ENCODE measurements around the gene MBTPS1. TPM values are rescaled to one million over a fixed set of nuclear protein-coding genes. Genes with fewer than 3 reads are reported as not detected.

The MBTPS1 gene
- total RNA-seq, 1 donor from 2014 or later, result 88.7 TPM

DNA sequence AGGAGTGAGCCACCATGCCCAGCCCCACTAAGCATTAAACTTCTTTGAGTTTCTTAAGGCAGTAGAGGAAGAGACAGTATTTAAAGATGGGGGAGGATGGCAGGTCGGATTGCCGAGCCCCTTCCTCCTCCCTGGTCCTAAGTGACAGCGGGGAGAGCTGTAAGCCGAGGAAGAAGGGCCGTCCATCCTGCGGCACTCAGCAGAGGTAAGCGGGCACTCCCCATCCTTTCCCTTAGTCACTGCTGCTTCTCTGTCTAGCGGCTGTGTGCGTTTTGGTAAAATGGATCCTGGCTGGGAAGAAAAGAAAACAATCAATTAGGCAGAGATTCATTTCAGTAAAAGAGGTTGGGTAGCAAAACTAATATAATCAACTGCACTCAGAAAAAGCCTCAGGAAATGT lies 42.3 kb upstream of the MBTPS1 start:
- TF ChIP-seq, protein P1, sequence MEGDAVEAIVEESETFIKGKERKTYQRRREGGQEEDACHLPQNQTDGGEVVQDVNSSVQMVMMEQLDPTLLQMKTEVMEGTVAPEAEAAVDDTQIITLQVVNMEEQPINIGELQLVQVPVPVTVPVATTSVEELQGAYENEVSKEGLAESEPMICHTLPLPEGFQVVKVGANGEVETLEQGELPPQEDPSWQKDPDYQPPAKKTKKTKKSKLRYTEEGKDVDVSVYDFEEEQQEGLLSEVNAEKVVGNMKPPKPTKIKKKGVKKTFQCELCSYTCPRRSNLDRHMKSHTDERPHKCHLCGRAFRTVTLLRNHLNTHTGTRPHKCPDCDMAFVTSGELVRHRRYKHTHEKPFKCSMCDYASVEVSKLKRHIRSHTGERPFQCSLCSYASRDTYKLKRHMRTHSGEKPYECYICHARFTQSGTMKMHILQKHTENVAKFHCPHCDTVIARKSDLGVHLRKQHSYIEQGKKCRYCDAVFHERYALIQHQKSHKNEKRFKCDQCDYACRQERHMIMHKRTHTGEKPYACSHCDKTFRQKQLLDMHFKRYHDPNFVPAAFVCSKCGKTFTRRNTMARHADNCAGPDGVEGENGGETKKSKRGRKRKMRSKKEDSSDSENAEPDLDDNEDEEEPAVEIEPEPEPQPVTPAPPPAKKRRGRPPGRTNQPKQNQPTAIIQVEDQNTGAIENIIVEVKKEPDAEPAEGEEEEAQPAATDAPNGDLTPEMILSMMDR (IDR thresholded peaks at IDR 0.05), result no peak
- H3K9me3 Mint-ChIP-seq (ENCODE audit: low read depth), result peaks cover 5% of the 10 kb centered on the region
- H3K4me1 Mint-ChIP-seq (ENCODE audit: low read depth), result peaks cover 3% of the 10 kb centered on the region
- peaks cover 24% of the 10 kb centered on the region for H3K27me3 Mint-ChIP-seq (ENCODE audit: low read depth)
- H3K36me3 Mint-ChIP-seq (ENCODE audit: low read depth), result no peaks in the 10 kb centered on the region
- no peak overlapping the region for H3K27ac Mint-ChIP-seq (ENCODE audit: unreplicated experiment)
- no peak for DNase-seq (ENCODE audit: low spot score)
- no peak overlapping the region for H3K4me3 Mint-ChIP-seq (ENCODE audit: unreplicated experiment)

DNA sequence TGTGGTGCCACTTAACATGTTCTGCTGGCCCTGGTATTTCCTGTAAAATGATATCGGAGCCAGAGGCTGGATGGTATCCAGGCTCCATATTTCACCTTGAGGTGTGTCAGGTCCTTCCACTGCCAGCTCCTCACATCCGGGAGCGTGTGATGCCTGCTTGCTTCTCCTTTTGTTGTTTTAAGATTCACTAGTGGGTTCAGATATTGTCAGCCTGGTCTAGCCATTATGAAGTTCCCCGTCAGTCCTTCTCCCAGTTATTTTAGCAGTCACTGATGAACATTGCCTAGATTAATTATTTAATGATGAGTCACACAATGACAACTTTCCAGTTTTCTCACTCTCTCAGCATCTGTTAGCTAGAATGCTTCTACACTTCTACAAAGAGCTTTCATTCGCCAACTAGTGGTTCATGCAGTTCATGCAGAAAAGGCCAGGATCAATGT lies 39.6 kb upstream of the MBTPS1 start:
- Mint-ChIP-seq H3K9me3 (ENCODE audit: low read depth) (peaks cover 5% of the 10 kb centered on the region), H3K27me3 (ENCODE audit: low read depth) (peaks cover 14% of the 10 kb centered on the region), H3K36me3 (ENCODE audit: low read depth) (no peaks in the 10 kb centered on the region), H3K4me3 (ENCODE audit: unreplicated experiment) (no peak overlapping the region), H3K4me1 (ENCODE audit: low read depth) (peaks cover 3% of the 10 kb centered on the region), H3K27ac (ENCODE audit: unreplicated experiment) (no peak overlapping the region)
- TF ChIP-seq, protein P1 (IDR thresholded peaks at IDR 0.05), result peak; percentile 33
- DNase-seq (ENCODE audit: low spot score), result no peak

DNA sequence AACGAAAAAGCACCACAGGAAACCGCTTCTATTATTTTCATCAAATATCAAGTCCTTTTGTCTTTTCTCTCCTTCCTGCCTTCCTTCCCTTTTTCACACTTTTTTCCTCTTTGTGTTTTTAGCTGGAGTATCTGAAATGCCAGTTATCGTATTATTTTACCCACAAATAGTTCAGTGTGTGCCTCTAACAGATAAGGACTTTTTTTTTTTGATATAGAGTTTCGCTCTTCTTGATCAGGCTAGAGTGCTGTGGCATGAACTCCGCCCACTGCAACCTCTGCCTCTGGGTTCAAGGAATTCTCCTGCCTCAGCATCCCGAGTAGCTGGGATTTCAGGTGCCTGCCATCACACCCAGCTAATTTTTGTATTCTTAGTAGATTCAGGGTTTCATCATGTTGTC lies 39.0 kb upstream of the MBTPS1 start:
- H3K4me3 Mint-ChIP-seq (ENCODE audit: unreplicated experiment), result no peak overlapping the region
- H3K9me3 Mint-ChIP-seq (ENCODE audit: low read depth), result peaks cover 5% of the 10 kb centered on the region
- no peaks in the 10 kb centered on the region for H3K36me3 Mint-ChIP-seq (ENCODE audit: low read depth)
- TF ChIP-seq, protein P1 (IDR thresholded peaks at IDR 0.05), result no peak
- no peak overlapping the region for H3K27ac Mint-ChIP-seq (ENCODE audit: unreplicated experiment)
- peaks cover 17% of the 10 kb centered on the region for H3K27me3 Mint-ChIP-seq (ENCODE audit: low read depth)
- no peak for DNase-seq (ENCODE audit: low spot score)
- H3K4me1 Mint-ChIP-seq (ENCODE audit: low read depth), result peaks cover 3% of the 10 kb centered on the region

DNA sequence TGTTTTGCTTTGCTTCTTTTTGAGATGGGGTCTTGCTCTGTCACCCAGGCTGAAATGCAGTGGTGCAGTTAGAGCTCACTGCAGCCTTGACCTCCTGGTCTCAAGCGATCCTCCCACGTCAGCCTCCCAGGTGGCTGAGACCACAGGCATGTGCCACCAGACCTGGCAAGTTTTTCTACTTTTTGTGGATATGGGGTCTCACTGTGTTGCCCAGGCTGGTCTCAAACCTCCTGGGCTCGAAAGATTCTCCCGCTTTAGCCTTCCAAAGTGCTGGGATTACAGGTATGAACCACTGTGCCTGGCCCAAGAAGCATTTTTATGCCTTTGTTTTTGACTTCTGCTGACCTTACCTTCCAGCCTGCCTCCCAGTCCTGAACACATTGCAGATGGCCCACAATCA lies 38.5 kb upstream of the MBTPS1 start:
- no peak overlapping the region for H3K4me3 Mint-ChIP-seq (ENCODE audit: unreplicated experiment)
- TF ChIP-seq, protein P1 (IDR thresholded peaks at IDR 0.05), result no peak
- DNase-seq (ENCODE audit: low spot score), result no peak
- H3K27me3 Mint-ChIP-seq (ENCODE audit: low read depth), result peaks cover 18% of the 10 kb centered on the region
- H3K4me1 Mint-ChIP-seq (ENCODE audit: low read depth), result peaks cover 3% of the 10 kb centered on the region
- peaks cover 5% of the 10 kb centered on the region for H3K9me3 Mint-ChIP-seq (ENCODE audit: low read depth)
- no peaks in the 10 kb centered on the region for H3K36me3 Mint-ChIP-seq (ENCODE audit: low read depth)
- no peak overlapping the region for H3K27ac Mint-ChIP-seq (ENCODE audit: unreplicated experiment)

DNA sequence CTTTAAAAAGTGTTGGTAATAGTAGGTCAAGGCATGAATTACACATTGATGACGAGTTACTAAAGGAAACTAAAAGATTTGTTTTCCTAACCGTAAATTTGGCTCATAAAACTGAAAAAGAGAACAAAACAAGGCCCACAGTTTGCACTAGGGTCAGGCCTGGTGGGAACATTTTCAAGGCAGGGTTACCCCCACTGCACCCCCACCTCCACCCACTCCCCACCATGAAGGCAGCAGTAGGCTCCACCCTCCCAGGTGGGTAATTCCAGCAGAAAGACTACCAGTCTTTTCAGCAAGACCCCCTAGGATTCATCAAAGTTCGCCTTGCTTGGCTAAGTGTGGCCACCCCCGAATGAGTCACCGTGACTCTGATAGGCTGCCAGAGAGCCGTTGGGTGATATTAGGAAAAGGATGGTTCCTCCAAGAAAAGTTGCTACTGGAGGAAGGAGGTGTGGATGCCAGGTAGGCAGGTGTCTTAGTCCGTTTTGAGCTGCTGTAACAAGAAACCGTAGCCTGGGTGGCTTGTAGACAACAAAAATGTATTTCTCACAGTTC lies 37.0 kb upstream of the MBTPS1 start:
- peaks cover 5% of the 10 kb centered on the region for H3K9me3 Mint-ChIP-seq (ENCODE audit: low read depth)
- peaks cover 3% of the 10 kb centered on the region for H3K4me1 Mint-ChIP-seq (ENCODE audit: low read depth)
- H3K27ac Mint-ChIP-seq (ENCODE audit: unreplicated experiment), result no peak overlapping the region
- TF ChIP-seq, protein P1 (IDR thresholded peaks at IDR 0.05), result no peak
- no peak overlapping the region for H3K4me3 Mint-ChIP-seq (ENCODE audit: unreplicated experiment)
- DNase-seq (ENCODE audit: low spot score), result no peak
- H3K36me3 Mint-ChIP-seq (ENCODE audit: low read depth), result no peaks in the 10 kb centered on the region
- H3K27me3 Mint-ChIP-seq (ENCODE audit: low read depth), result peaks cover 16% of the 10 kb centered on the region
